ENCODE data around the gene ZDHHC20.
A peak's percentile ranks its signal among the peaks of the same experiment; 100 is the strongest.

ZDHHC20 gene

GRCh38 chr13:21435687-21436151 is 23.4 kb downstream of the ZDHHC20 start:
- no peak overlapping the region for H3K27ac ChIP-seq (ENCODE audit: low read length)

GRCh38 chr13:21435231-21435630 is 23.9 kb downstream of the ZDHHC20 start:
- no peak overlapping the region for H3K4me3 ChIP-seq (ENCODE audit: low read length)

More at GRCh38 chr13:21435687-21436151, 23.4 kb downstream of the ZDHHC20 start:
- Histone ChIP-seq H3K27me3 (replicated peaks; ENCODE audit: insufficient read depth, low read length) (no peaks in the 10 kb centered on the region), H2AFZ (ENCODE audit: low read length) (no peak overlapping the region), H3K36me3 (replicated peaks; ENCODE audit: insufficient read depth, low read length) (no peaks in the 10 kb centered on the region), H3K9ac (ENCODE audit: low read length) (no peak overlapping the region), H3K4me1 (ENCODE audit: low read length) (0 out of 2 replicates have a peak, but pooled peaks cover 6% of the 10 kb centered on the region), H4K20me1 (ENCODE audit: insufficient read depth, low read length) (no peaks in the 10 kb centered on the region), H3F3A (ENCODE audit: insufficient read depth, low read length) (no peaks in the 10 kb centered on the region), H3K9me3 (replicated peaks; ENCODE audit: insufficient read depth, low read length) (no peaks in the 10 kb centered on the region), H3K9me2 (replicated peaks; ENCODE audit: insufficient read depth, low read length) (no peaks in the 10 kb centered on the region), H3K4me2 (ENCODE audit: low read depth, low read length) (no peak overlapping the region), H3K79me2 (ENCODE audit: low read length) (peaks cover 47% of the 10 kb centered on the region), H3K4me3 (ENCODE audit: low read length) (no peak overlapping the region)
- TF ChIP-seq EZH2 (optimal IDR thresholded peaks at IDR 0.05; ENCODE audit: low read depth, low read length) (no peak), EZH2phosphoT487 (IDR thresholded peaks at IDR 0.05; ENCODE audit: low read length) (no peak), CTCF (IDR thresholded peaks at IDR 0.05; ENCODE audit: low read length) (no peak)
- peak; percentile 12 for DNase-seq

DNA sequence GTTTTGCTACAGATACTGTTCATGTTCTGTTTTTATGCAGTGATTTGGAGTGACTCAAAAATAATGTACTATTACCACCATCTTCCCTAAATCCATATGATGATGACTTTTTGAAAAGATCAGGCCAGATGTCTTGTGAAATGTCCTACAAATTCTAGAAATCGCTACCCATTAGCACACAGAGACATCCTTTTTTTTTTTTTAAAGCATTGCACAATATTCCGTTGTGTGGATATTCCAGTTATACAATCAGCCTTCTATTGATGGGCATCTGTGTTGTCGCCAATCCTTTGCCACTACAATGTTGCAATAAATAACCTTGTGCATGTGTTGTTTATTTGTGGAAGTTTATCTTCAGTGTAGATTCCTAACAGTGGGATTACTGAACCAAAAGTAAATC is 24.5 kb downstream of the ZDHHC20 start:
- Histone ChIP-seq H3F3A (ENCODE audit: insufficient read depth, low read length) (no peaks in the 10 kb centered on the region), H3K27ac (ENCODE audit: low read length) (no peak overlapping the region), H3K27me3 (replicated peaks; ENCODE audit: insufficient read depth, low read length) (no peaks in the 10 kb centered on the region), H4K20me1 (ENCODE audit: insufficient read depth, low read length) (no peaks in the 10 kb centered on the region), H3K36me3 (replicated peaks; ENCODE audit: insufficient read depth, low read length) (no peaks in the 10 kb centered on the region), H3K9me2 (replicated peaks; ENCODE audit: insufficient read depth, low read length) (no peaks in the 10 kb centered on the region), H3K9me3 (replicated peaks; ENCODE audit: insufficient read depth, low read length) (no peaks in the 10 kb centered on the region), H3K4me3 (ENCODE audit: low read length) (no peak overlapping the region), H3K79me2 (ENCODE audit: low read length) (peaks cover 47% of the 10 kb centered on the region), H3K9ac (ENCODE audit: low read length) (no peak overlapping the region), H3K4me2 (ENCODE audit: low read depth, low read length) (no peak overlapping the region), H3K4me1 (ENCODE audit: low read length) (0 out of 2 replicates have a peak, but pooled peaks cover 6% of the 10 kb centered on the region), H2AFZ (ENCODE audit: low read length) (no peak overlapping the region)
- DNase-seq, result no peak
- no peak for TF ChIP-seq CTCF (IDR thresholded peaks at IDR 0.05; ENCODE audit: low read length)
- TF ChIP-seq EZH2phosphoT487 (IDR thresholded peaks at IDR 0.05; ENCODE audit: low read length), result no peak
- no peak for TF ChIP-seq EZH2 (optimal IDR thresholded peaks at IDR 0.05; ENCODE audit: low read depth, low read length)

More at GRCh38 chr13:21435231-21435630, 23.9 kb downstream of the ZDHHC20 start:
- no peak overlapping the region for H3K4me2 ChIP-seq (ENCODE audit: low read depth, low read length)
- H2AFZ ChIP-seq (ENCODE audit: low read length), result no peak overlapping the region
- 0 out of 2 replicates have a peak, but pooled peaks cover 6% of the 10 kb centered on the region for H3K4me1 ChIP-seq (ENCODE audit: low read length)
- H3K9me3 ChIP-seq (replicated peaks; ENCODE audit: insufficient read depth, low read length), result no peaks in the 10 kb centered on the region
- TF ChIP-seq EZH2phosphoT487 (IDR thresholded peaks at IDR 0.05; ENCODE audit: low read length) (no peak), CTCF (IDR thresholded peaks at IDR 0.05; ENCODE audit: low read length) (no peak), EZH2 (optimal IDR thresholded peaks at IDR 0.05; ENCODE audit: low read depth, low read length) (no peak)
- peaks cover 47% of the 10 kb centered on the region for H3K79me2 ChIP-seq (ENCODE audit: low read length)
- no peak for DNase-seq
- no peaks in the 10 kb centered on the region for H4K20me1 ChIP-seq (ENCODE audit: insufficient read depth, low read length)
- H3K36me3 ChIP-seq (replicated peaks; ENCODE audit: insufficient read depth, low read length), result no peaks in the 10 kb centered on the region
- no peaks in the 10 kb centered on the region for H3K27me3 ChIP-seq (replicated peaks; ENCODE audit: insufficient read depth, low read length)
- no peak overlapping the region for H3K27ac ChIP-seq (ENCODE audit: low read length)
- no peaks in the 10 kb centered on the region for H3K9me2 ChIP-seq (replicated peaks; ENCODE audit: insufficient read depth, low read length)
- H3F3A ChIP-seq (ENCODE audit: insufficient read depth, low read length), result no peaks in the 10 kb centered on the region
- no peak overlapping the region for H3K9ac ChIP-seq (ENCODE audit: low read length)
